HT1080 (cell line): Measurements from ENCODE around the gene USP17L5. TPM values are rescaled to one million over a fixed set of nuclear protein-coding genes. Genes with fewer than 3 reads are reported as not detected.
A peak's percentile ranks its signal among the peaks of the same experiment; 100 is the strongest.
"Not testable (repeated sequence)": the region's sequence is repeated elsewhere in the genome, so short reads cannot be mapped to it uniquely, and the experiment has no call there.

Source experiments
- DNase-seq: peaks from one replicate; pipeline ENCODE4 v3.0.0-alpha.2; 2015; ENCODE audit warnings: low read depth
- polyA plus RNA-seq, 2 experiments: library from polyadenylated mRNA; depleted of rRNA; stranded (reverse); fragments of >200 nt; gene quantifications; 2 replicates each; pipeline ENCODE4 v1.2.3, GENCODE V29; 2015
- total RNA-seq: library from RNA; depleted of rRNA; stranded (reverse); fragments of >200 nt; shearing (Covaris generic); gene quantifications from 2 replicates; pipeline ENCODE4 v1.2.3, GENCODE V29; 2014; rRNA removed

USP17L5 gene
- not detected in 2 replicates for total RNA-seq
- not detected in 2 replicates for polyA plus RNA-seq (2015; cell fraction: cytosol; rRNA removed)
- not detected in 2 replicates for polyA plus RNA-seq (2015; cell fraction: nucleus; rRNA removed)

GRCh38 chr4:9339103-9339502 is at the start of gene USP17L5:
Gene USP17L5 (plus strand): TSS chr4:9339403. CDS start chr4:9339403, 0 bp downstream.
- DNase-seq: not testable (repeated sequence)

- not testable (repeated sequence) for DNase-seq
Observed at GRCh38 chr4:9324191-9324590, 15.0 kb upstream of the USP17L5 start.

- DNase-seq: not testable (repeated sequence)
Observed at GRCh38 chr4:9324865-9325264, 14.3 kb upstream of the USP17L5 start, which contains the start of gene USP17L24. Gene USP17L24 (plus strand): TSS chr4:9325165. CDS start chr4:9325165, 0 bp downstream.

GRCh38 chr4:9329611-9330010 is 9.6 kb upstream of the USP17L5 start, which contains the start of gene USP17L25:
Gene USP17L25 (plus strand): TSS chr4:9329911. CDS start chr4:9329911, 0 bp downstream.
- not testable (repeated sequence) for DNase-seq

- DNase-seq: not testable (repeated sequence)
Observed at GRCh38 chr4:9334358-9334757, 4.8 kb upstream of the USP17L5 start, which contains the start of gene USP17L26. Gene USP17L26 (plus strand): TSS chr4:9334658. CDS start chr4:9334658, 0 bp downstream.

- not testable (repeated sequence) for DNase-seq
Observed at GRCh38 chr4:9343848-9344247, 4.6 kb downstream of the USP17L5 start, which contains the start of gene USP17L27. Gene USP17L27 (plus strand): TSS chr4:9344148. CDS start chr4:9344148, 0 bp downstream.

GRCh38 chr4:9348593-9348992 is 9.4 kb downstream of the USP17L5 start, which contains the start of gene USP17L28:
Gene USP17L28 (plus strand): TSS chr4:9348893. CDS start chr4:9348893, 0 bp downstream.
- not testable (repeated sequence) for DNase-seq

- not testable (repeated sequence) for DNase-seq
Observed at GRCh38 chr4:9350866-9351265, 11.7 kb downstream of the USP17L5 start.

- not testable (repeated sequence) for DNase-seq
Observed at GRCh38 chr4:9353338-9353737, 14.1 kb downstream of the USP17L5 start, which contains the start of gene USP17L29. Gene USP17L29 (plus strand): TSS chr4:9353638. CDS start chr4:9353638, 0 bp downstream.

GRCh38 chr4:9362829-9363228 is 23.6 kb downstream of the USP17L5 start, which contains the start of gene USP17L30:
Gene USP17L30 (plus strand): TSS chr4:9363129. CDS start chr4:9363129, 0 bp downstream.
- DNase-seq: not testable (repeated sequence)

GRCh38 chr4:9379881-9380280 is 40.7 kb downstream of the USP17L5 start:
- DNase-seq: not testable (repeated sequence)

GRCh38 chr4:9381012-9381534 is 41.9 kb downstream of the USP17L5 start:
- peak; percentile 5 for DNase-seq

GRCh38 chr4:9384126-9384525 is 44.9 kb downstream of the USP17L5 start:
- DNase-seq: no peak

- DNase-seq: not testable (repeated sequence)
Observed at GRCh38 chr4:9389001-9389400, 49.8 kb downstream of the USP17L5 start.

Other genes with a start within 250 kb of the USP17L5 start
- not detected in 2 replicates for gene FAM90A26, start 169.0 kb upstream of the USP17L5 start, total RNA-seq
- gene USP17L10, start 128.7 kb upstream of the USP17L5 start, total RNA-seq: not detected in 2 replicates
- not detected in 2 replicates for gene USP17L11, start 124.0 kb upstream of the USP17L5 start, total RNA-seq
- not detected in 2 replicates for gene USP17L12, start 119.3 kb upstream of the USP17L5 start, total RNA-seq
- not detected in 2 replicates for gene USP17L13, start 114.5 kb upstream of the USP17L5 start, total RNA-seq
- gene USP17L15, start 105.0 kb upstream of the USP17L5 start, total RNA-seq: not detected in 2 replicates
- gene USP17L17, start 95.5 kb upstream of the USP17L5 start, total RNA-seq: not detected in 2 replicates
- gene USP17L18, start 90.8 kb upstream of the USP17L5 start, total RNA-seq: not detected in 2 replicates
- gene USP17L19, start 86.0 kb upstream of the USP17L5 start, total RNA-seq: not detected in 2 replicates
- not detected in 2 replicates for gene USP17L20, start 81.3 kb upstream of the USP17L5 start, total RNA-seq
- not detected in 2 replicates for gene USP17L21, start 76.5 kb upstream of the USP17L5 start, total RNA-seq
- not detected in 2 replicates for gene USP17L22, start 71.8 kb upstream of the USP17L5 start, total RNA-seq
- not detected in 2 replicates for gene USP17L24, start 14.2 kb upstream of the USP17L5 start, total RNA-seq
- gene USP17L25, start 9.5 kb upstream of the USP17L5 start, total RNA-seq: not detected in 2 replicates
- gene USP17L26, start 4.7 kb upstream of the USP17L5 start, total RNA-seq: not detected in 2 replicates
- gene USP17L27, start 4.7 kb downstream of the USP17L5 start, total RNA-seq: not detected in 2 replicates
- gene USP17L28, start 9.5 kb downstream of the USP17L5 start, total RNA-seq: not detected in 2 replicates
- not detected in 2 replicates for gene USP17L29, start 14.2 kb downstream of the USP17L5 start, total RNA-seq
- gene USP17L30, start 23.7 kb downstream of the USP17L5 start, total RNA-seq: not detected in 2 replicates
- not detected in 2 replicates for gene DEFB131A, start 105.0 kb downstream of the USP17L5 start, total RNA-seq